Peyer's patch (tissue), 4 donors: ENCODE data around the gene TNFRSF1A.

Experiments used
- CTCF ChIP-seq, 6 experiments: fragments of 450-650 bp in 4 of 6; fragments of 200-600 bp in 2 of 6; sonication (generic) in 1 of 6; IDR thresholded peaks; one replicate each; pipeline ENCODE4 v1.5.1; 2017 to 2019; ENCODE audit warnings: antibody characterized with exemption in 6 of 6, mild to moderate bottlenecking in 3 of 6, moderate library complexity in 1 of 6
- POLR2A ChIP-seq, 2 donors: fragments of 450-650 bp; IDR thresholded peaks; one replicate each; pipeline ENCODE4 v1.5.1; 2017; ENCODE audit warnings: antibody characterized with exemption in 2 of 2, mild to moderate bottlenecking in 2 of 2, moderate library complexity in 2 of 2

GRCh38 chr12:6377667-6377994 lies 35.8 kb upstream of the TNFRSF1A start:
- TF ChIP-seq CTCF (IDR thresholded peaks at IDR 0.05), result no peak
- no peak for TF ChIP-seq POLR2A (IDR thresholded peaks at IDR 0.05)
